Right lobe of liver (tissue), 6 donors: ENCODE data around the gene ERC2. TPM values are rescaled to one million over a fixed set of nuclear protein-coding genes. Genes with fewer than 3 reads are reported as not detected.

Source experiments
- ATAC-seq, 4 donors: fragments of 200-7000 bp; cut with Tn5 transposase; one replicate each; pipeline ENCODE4 v1.9.1; 2020; ENCODE audit warnings: mild to moderate bottlenecking in 4 of 4, moderate library complexity in 4 of 4
- DNase-seq, 3 donors: peaks; one replicate each; pipeline ENCODE4 v3.0.0-alpha.2; 2020
- H3K27ac ChIP-seq, 3 donors: fragments of 200-600 bp; one replicate each; pipeline ENCODE4 v1.8.0; 2022
- H3K27me3 ChIP-seq, 2 donors: fragments of 200-600 bp; one replicate each; pipeline ENCODE4 v1.8.0; 2022
- H3K36me3 ChIP-seq, 4 donors: fragments of 200-600 bp; sonication (generic) in 1 of 4; one replicate each; pipeline versions ENCODE4 v1.5.1 to v1.8.0; 2017 to 2022; ENCODE audit warnings: control low read depth in 1 of 4
- H3K4me1 ChIP-seq, 4 donors: fragments of 200-600 bp; sonication (generic) in 1 of 4; one replicate each; pipeline versions ENCODE4 v1.5.1 to v1.8.0; 2017 to 2022; ENCODE audit warnings: control low read depth in 1 of 4
- H3K4me3 ChIP-seq, 3 donors: fragments of 200-600 bp; one replicate each; pipeline ENCODE4 v1.8.0; 2022
- H3K9me3 ChIP-seq, 4 donors: fragments of 200-600 bp; sonication (generic) in 1 of 4; one replicate each; pipeline versions ENCODE4 v1.5.1 to v1.8.0; 2017 to 2022; ENCODE audit warnings: control low read depth in 1 of 4
- CTCF ChIP-seq, 4 donors: fragments of 200-600 bp in 3 of 4; fragments of 450-650 bp in 1 of 4; IDR thresholded peaks; one replicate each; pipeline versions ENCODE4 v1.5.1 to v1.8.0; 2016 to 2022; ENCODE audit warnings: antibody characterized with exemption in 4 of 4, mild to moderate bottlenecking in 2 of 4
- POLR2A ChIP-seq: fragments of 450-650 bp; IDR thresholded peaks from one replicate; pipeline ENCODE4 v1.6.1; 2017; ENCODE audit warnings: antibody characterized with exemption, mild to moderate bottlenecking
- whole genome bisulfite sequencing: methylation state at CpG from one replicate; pipeline ENCODE4 v1.1.6; 2018; ENCODE audit warnings: low coverage, low lambda C conversion rate; ENCODE audit not compliant: insufficient coverage; ENCODE audit errors: missing lambda C conversion rate; 5-methylcytosine and 5-hydroxymethylcytosine counted together
- intact Hi-C, 2 donors: fragments of 100-400 bp; cut with DNase I; formaldehyde crosslinking; loops; one replicate each; pipeline versions ENCODE4 v1.11.2 to v1.14.1; 2022
- total RNA-seq, 6 experiments: library from RNA; depleted of rRNA in 2 of 6; stranded (reverse); fragments of >200 nt in 2 of 6; fragmentation: NEBNext Ultra II Directional in 3 of 6; extraction: Animal tissue kit (Norgen Biotek cat#: 25700) in 3 of 6; gene quantifications; one replicate each; pipeline versions ENCODE4 v1.1.0 to v1.2.4, GENCODE V29; 2016 to 2023
- donor health status: DM: no; HTN: yes; CAD: no.
- donor health status: DM: no; HTN: no; CAD: no.
- donor health status: DM: no; HTN: no; CAD: no.
- donor health status: DM: no; HTN: yes; CAD: no.
- donor health status: DM: no; HTN: yes; CAD: no.

ERC2 gene
- total RNA-seq, 6 experiments from 2014 or later = not detected

GRCh38 chr3:55474213-55474632, 994.0 kb downstream of the ERC2 start:
- Histone ChIP-seq H3K9me3 (no peaks in the 10 kb centered on the region), H3K27me3 (no peaks in the 10 kb centered on the region), H3K4me3 (no peak overlapping the region), H3K4me1 (no peaks in the 10 kb centered on the region), H3K27ac (no peak overlapping the region), H3K36me3 (no peaks in the 10 kb centered on the region)
- ATAC-seq (peak in 1 of 4 donors; percentile 33), DNase-seq (no peak)
- WGBS = 81% methylated on average over 6 of the region's 44 CpGs
- no peak for TF ChIP-seq CTCF (IDR thresholded peaks at IDR 0.05)
- no peak for TF ChIP-seq POLR2A
- intact Hi-C loops = no loop called here

DNA sequence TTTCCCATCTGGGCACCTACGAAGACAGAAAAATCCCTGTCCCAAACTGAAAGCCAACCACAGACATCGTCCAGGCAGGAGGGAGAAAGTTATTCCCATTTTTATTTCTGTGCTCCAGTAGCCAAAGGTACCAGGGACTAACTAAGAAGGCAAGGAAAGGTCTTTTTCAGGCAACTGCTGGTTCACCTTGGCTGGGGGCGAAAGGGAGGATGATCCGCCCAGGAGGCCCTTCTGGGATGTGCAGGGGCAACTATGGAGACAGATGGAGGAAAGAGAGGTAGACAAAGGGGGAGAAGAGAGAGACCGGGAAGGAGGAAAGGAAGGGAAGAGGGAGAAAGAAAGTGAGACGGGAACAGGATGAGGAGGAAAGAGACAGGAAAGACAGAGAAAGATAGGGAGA, 994.5 kb downstream of the ERC2 start:
- intact Hi-C loops = no loop called here
- 68% methylated on average over 4 of the region's 6 CpGs for WGBS
- no peaks in the 10 kb centered on the region for H3K27me3 ChIP-seq
- ATAC-seq (no peak), DNase-seq (no peak)
- H3K36me3 ChIP-seq = no peaks in the 10 kb centered on the region
- H3K4me3 ChIP-seq = no peak overlapping the region
- no peak overlapping the region for H3K27ac ChIP-seq
- TF ChIP-seq POLR2A (no peak), CTCF (IDR thresholded peaks at IDR 0.05) (no peak)
- H3K9me3 ChIP-seq = no peaks in the 10 kb centered on the region
- no peaks in the 10 kb centered on the region for H3K4me1 ChIP-seq

DNA sequence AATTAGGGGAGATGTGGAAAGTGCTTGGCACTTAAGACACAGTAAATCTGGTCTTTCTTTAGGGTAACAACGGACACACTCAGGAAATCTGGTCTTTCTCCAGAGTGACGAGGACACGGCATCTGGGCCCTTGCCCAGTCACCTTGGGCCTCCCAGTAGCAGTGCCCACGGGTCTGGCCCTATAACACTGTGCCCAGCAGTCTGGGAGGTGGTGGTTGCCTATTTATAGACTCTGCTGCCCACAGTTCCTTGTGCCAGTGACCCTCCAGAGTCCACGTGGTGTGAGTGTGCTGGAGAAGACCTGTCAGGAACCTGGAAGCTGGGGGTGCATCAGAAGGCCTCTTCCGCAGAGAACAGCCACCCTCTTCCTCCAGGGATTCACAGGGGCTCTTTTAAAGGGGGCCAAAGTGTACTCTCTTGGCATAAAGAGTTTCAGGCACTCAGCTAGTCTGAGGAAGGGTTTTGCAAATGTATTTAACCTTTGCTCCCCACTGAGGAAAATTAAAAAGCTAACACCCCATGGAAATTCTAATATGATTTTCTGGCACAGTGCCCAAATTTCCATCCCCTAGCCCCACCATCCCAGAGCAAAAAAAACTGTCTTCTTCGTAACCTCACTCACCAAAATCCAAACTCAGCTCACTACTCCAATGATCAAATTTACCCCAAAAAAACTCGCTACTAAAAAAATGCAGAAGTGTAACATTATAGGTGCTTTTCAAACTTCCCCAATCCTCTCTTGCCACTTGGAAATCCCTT, 996.6 kb downstream of the ERC2 start:
- Histone ChIP-seq H3K9me3 (no peaks in the 10 kb centered on the region), H3K36me3 (no peaks in the 10 kb centered on the region), H3K27me3 (no peaks in the 10 kb centered on the region), H3K4me1 (no peaks in the 10 kb centered on the region), H3K4me3 (no peak overlapping the region), H3K27ac (no peak overlapping the region)
- 78% methylated on average over 7 of the region's 8 CpGs for WGBS
- intact Hi-C loops = no loop called here
- TF ChIP-seq POLR2A = no peak
- no peak for TF ChIP-seq CTCF (IDR thresholded peaks at IDR 0.05)
- DNase-seq (no peak), ATAC-seq (no peak)

- no peaks in the 10 kb centered on the region for H3K9me3 ChIP-seq
- no peaks in the 10 kb centered on the region for H3K36me3 ChIP-seq
- no peaks in the 10 kb centered on the region for H3K27me3 ChIP-seq
- no peak for TF ChIP-seq POLR2A
- TF ChIP-seq CTCF (IDR thresholded peaks at IDR 0.05) = no peak
- intact Hi-C loops = no loop called here
- H3K27ac ChIP-seq = no peak overlapping the region
- DNase-seq = no peak
- H3K4me3 ChIP-seq = no peak overlapping the region
- WGBS = 79% methylated on average over 4 of the region's 4 CpGs
- H3K4me1 ChIP-seq = no peaks in the 10 kb centered on the region
- no peak for ATAC-seq
Measured at GRCh38 chr3:55471084-55471483, 997.2 kb downstream of the ERC2 start.
